K562 (cell line): ENCODE results near the gene UNC119. TPM values are rescaled to one million over a fixed set of nuclear protein-coding genes. Genes with fewer than 3 reads are reported as not detected.
A peak's percentile ranks its signal among the peaks of the same experiment; 100 is the strongest.

Source experiments
- ATAC-seq: fragments of 200-7000 bp; cut with Tn5 transposase; 3 replicates; pipeline ENCODE4 v1.9.1; 2020; ENCODE audit warnings: moderate library complexity
- BruUV-seq: library from RNA; stranded (reverse); fragments of 400-500 nt; replicated peaks from 2 replicates; lab custom pipeline; 2021; lab: Mats Ljungman, UMichigan
- CTCF ChIA-PET: fragments of 300-600 bp; formaldehyde crosslinking; extraction: SDS; loops from one replicate; lab custom pipeline; 2021; ENCODE audit warnings: low intra/inter-chr PET ratio; lab: Yijun Ruan, JAX
- POLR2A ChIA-PET: fragments of 300-600, 350-650 bp; sonication (Branson Sonifier 250); formaldehyde crosslinking; extraction: SDS; loops from one replicate; lab custom pipeline; 2021; ENCODE audit warnings: antibody characterized with exemption, inconsistent platforms; lab: Yijun Ruan, JAX
- DNase-seq, 4 experiments: peaks; one replicate each; pipeline versions ENCODE4 v3.0.0 to v3.0.0-alpha.2; 2011 to 2018; ENCODE audit warnings: low spot score in 3 of 4, mixed read lengths in 3 of 4; ENCODE audit errors: extremely low read depth in 1 of 4
- FAIRE-seq: peaks from 2 replicates; lab custom pipeline; 2011; peaks lifted over from hg19 to GRCh38; lab: Jason Lieb, UNC
- H2AFZ ChIP-seq: 2 replicates; pipeline ENCODE4 v1.6.0; 2011; ENCODE audit warnings: low read depth, low read length, control low read depth, inconsistent platforms
- H3K27ac ChIP-seq: fragments of 200-600 bp; 3 replicates; pipeline ENCODE4 v1.8.0; 2011; ENCODE audit warnings: low read depth, mild to moderate bottlenecking, control low read depth, inconsistent platforms, low read length, moderate library complexity, mixed read lengths; ENCODE audit errors: extremely low read depth
- H3K27me3 ChIP-seq, 2 experiments: fragments of 300-600 bp in 1 of 2; 2 replicates in 1 of 2; 3 replicates in 1 of 2; pipeline versions ENCODE4 v1.6.0 to v1.8.0; 2011; ENCODE audit warnings: inconsistent platforms in 2 of 2, low read length in 2 of 2, mild to moderate bottlenecking in 1 of 2, mixed read lengths in 1 of 2, moderate library complexity in 1 of 2; ENCODE audit not compliant: control insufficient read depth in 2 of 2, insufficient read depth in 2 of 2
- H3K36me3 ChIP-seq: fragments of 300-600 bp; 3 replicates; pipeline ENCODE4 v1.8.0; 2011; ENCODE audit warnings: mild to moderate bottlenecking, low read length, inconsistent platforms; ENCODE audit not compliant: control insufficient read depth, insufficient read depth
- H3K4me1 ChIP-seq, 2 experiments: fragments of 200-600 bp in 1 of 2; replicated peaks in 1 of 2; 2 replicates in 1 of 2; 3 replicates in 1 of 2; pipeline versions ENCODE4 v1.5.1 to v1.8.0; 2011; ENCODE audit warnings: inconsistent platforms in 2 of 2, low read length in 2 of 2, mild to moderate bottlenecking in 1 of 2, mixed read lengths in 1 of 2, moderate library complexity in 1 of 2; ENCODE audit not compliant: control insufficient read depth in 2 of 2, insufficient read depth in 2 of 2
- H3K4me2 ChIP-seq: 2 replicates; pipeline ENCODE4 v1.6.1; 2011; ENCODE audit warnings: low read length, control low read depth, inconsistent platforms, mixed read lengths; ENCODE audit not compliant: insufficient read depth
- H3K4me3 ChIP-seq: fragments of 200-600 bp; sonication (generic), shearing (Covaris generic); 2 replicates; pipeline ENCODE4 v1.5.1; 2016; ENCODE audit warnings: control low read depth, inconsistent platforms
- H3K79me2 ChIP-seq: fragments of 200-600 bp; 3 replicates; pipeline ENCODE4 v1.8.0; 2011; ENCODE audit warnings: low read length, inconsistent platforms; ENCODE audit not compliant: control insufficient read depth, insufficient read depth
- H3K9ac ChIP-seq, 2 experiments: 2 replicates each; pipeline versions ENCODE4 v1.6.0 to v1.6.1; 2011; ENCODE audit warnings: low read depth in 2 of 2, low read length in 2 of 2, control low read depth in 1 of 2, inconsistent platforms in 1 of 2, mild to moderate bottlenecking in 1 of 2, mixed read lengths in 1 of 2; ENCODE audit not compliant: insufficient read depth in 1 of 2
- H3K9me1 ChIP-seq: one replicate; pipeline ENCODE4 v1.6.0; 2011; ENCODE audit warnings: inconsistent platforms, mild to moderate bottlenecking, low read length, moderate library complexity; ENCODE audit not compliant: control insufficient read depth, insufficient read depth
- H3K9me3 ChIP-seq: replicated peaks from 2 replicates; pipeline ENCODE4 v1.5.1; 2011; ENCODE audit warnings: low read depth, low read length, inconsistent platforms; ENCODE audit not compliant: control insufficient read depth, insufficient read depth
- H4K20me1 ChIP-seq: replicated peaks from 2 replicates; pipeline ENCODE4 v1.6.1; 2011; ENCODE audit warnings: low read length, inconsistent platforms, mixed read lengths; ENCODE audit not compliant: control insufficient read depth, insufficient read depth
- CTCF ChIP-seq, 3 experiments: IDR thresholded peaks in 2 of 3; conservative IDR thresholded peaks in 1 of 3; 2 replicates each; pipeline ENCODE4 v1.5.1; 2011 to 2012; ENCODE audit warnings: low read length in 3 of 3, mild to moderate bottlenecking in 3 of 3, control low read depth in 2 of 3, improper control_type of control experiment in 1 of 3, inconsistent platforms in 1 of 3, low read depth in 1 of 3, mixed read lengths in 1 of 3, moderate library complexity in 1 of 3; ENCODE audit not compliant: insufficient read depth in 2 of 3
- CTCFL ChIP-seq: IDR thresholded peaks from 2 replicates; pipeline ENCODE4 v1.6.1; 2011; ENCODE audit warnings: borderline replicate concordance, low read depth, mild to moderate bottlenecking, moderate library complexity, low read length; ENCODE audit not compliant: insufficient read depth, poor library complexity, severe bottlenecking
- KLF10 ChIP-seq: fragments of 250-450 bp; sonication (Bioruptor Pico); IDR thresholded peaks from 2 replicates; pipeline ENCODE4 v1.6.1; 2021; ENCODE audit warnings: matching md5 sums
- MEIS2 ChIP-seq: fragments of 450-650 bp; IDR thresholded peaks from 2 replicates; pipeline ENCODE4 v1.6.1; 2014; ENCODE audit warnings: mild to moderate bottlenecking; ENCODE audit not compliant: partially characterized antibody
- MYNN ChIP-seq, 2 experiments: sonication (generic); formaldehyde crosslinking in 1 of 2; IDR thresholded peaks; 2 replicates each; pipeline versions ENCODE4 v1.5.0 to v1.6.1; 2016 to 2020; ENCODE audit warnings: antibody characterized with exemption in 1 of 2, missing genetic modification reagents in 1 of 2
- NCOR1 ChIP-seq: fragments of 450-650 bp; IDR thresholded peaks from 2 replicates; pipeline ENCODE4 v1.6.1; 2016; ENCODE audit warnings: mild to moderate bottlenecking, moderate library complexity
- NR2C2 ChIP-seq, 2 experiments: fragments of 200-800 bp in 1 of 2; sonication (Bioruptor generic) in 1 of 2; sonication (generic) in 1 of 2; formaldehyde crosslinking in 1 of 2; IDR thresholded peaks; 2 replicates each; pipeline versions ENCODE4 v1.6.1 to v1.8.0; 2016 to 2022; ENCODE audit warnings: mild to moderate bottlenecking in 1 of 2, missing compliant biosample characterization in 1 of 2, missing genetic modification characterization in 1 of 2, missing genetic modification reagents in 1 of 2
- SMC3 ChIP-seq: conservative IDR thresholded peaks from 2 replicates; pipeline ENCODE4 v1.6.1; 2011; ENCODE audit warnings: low read depth, low read length, improper control_type of control experiment; ENCODE audit not compliant: insufficient read depth
- SRF ChIP-seq, 2 experiments: fragments of 250-450, 450-650 bp in 1 of 2; sonication (Bioruptor Pico) in 1 of 2; sonication (generic) in 1 of 2; formaldehyde crosslinking; IDR thresholded peaks; 2 replicates each; pipeline versions ENCODE4 v1.5.0 to v1.5.1; 2020 to 2022; ENCODE audit warnings: mild to moderate bottlenecking in 1 of 2, missing genetic modification reagents in 1 of 2
- ZBTB2 ChIP-seq: fragments of 450-650 bp; IDR thresholded peaks from 2 replicates; pipeline ENCODE4 v1.6.1; 2016; ENCODE audit warnings: antibody characterized with exemption
- ZNF184 ChIP-seq: sonication (generic); formaldehyde crosslinking; IDR thresholded peaks from 2 replicates; pipeline ENCODE4 v1.5.0; 2020; ENCODE audit warnings: missing genetic modification reagents
- WGBS: fragments of 100-300 bp; shearing (Covaris generic); methylation state at CpG from one replicate; pipeline ENCODE4 v1.1.6; 2016; ENCODE audit warnings: low coverage, mixed read lengths; ENCODE audit not compliant: insufficient coverage; ENCODE audit errors: missing lambda C conversion rate; 5-methylcytosine and 5-hydroxymethylcytosine counted together
- in situ Hi-C: fragments of 300-500 bp; cut with MboI; formaldehyde crosslinking; loops from 4 replicates; pipeline ENCODE4 v1.15.0; 2018; ENCODE audit warnings: inconsistent platforms, mixed read lengths
- intact Hi-C: fragments of 100-400 bp; cut with micrococcal nuclease; formaldehyde crosslinking; loops from 2 replicates; pipeline ENCODE4 v1.14.2; 2022
- polyA plus RNA-seq, 8 experiments: library from polyadenylated mRNA; depleted of rRNA in 4 of 8; stranded (reverse) in 5 of 8; unstranded in 3 of 8; fragments of >200 nt; fragmentation: Nextera tagmentation in 2 of 8; fragmentation: Illumina TruSeq in 1 of 8; extraction: Ambion mirVana in 2 of 8; extraction: Trizol in 1 of 8; gene quantifications; 2 replicates each; pipeline versions ENCODE4 v1.2.1 to v1.2.3, GENCODE V29; 2011 to 2014; ENCODE audit warnings: inconsistent platforms in 1 of 8, missing spikeins in 1 of 8
- total RNA-seq, 7 experiments: library from RNA; depleted of rRNA in 6 of 7; stranded (reverse); fragments of >200 nt in 6 of 7; fragmentation: Illumina TruSeq in 2 of 7; extraction: Trizol in 2 of 7; gene quantifications; 2 replicates each; pipeline versions ENCODE4 v1.2.1 to v1.2.3, GENCODE V29; 2011 to 2021; ENCODE audit warnings: low replicate concordance in 1 of 7
- TF ChIP-seq, protein P1 (sequence below): fragments of 250-450 bp; sonication (Bioruptor Pico); IDR thresholded peaks from 2 replicates; pipeline ENCODE4 v1.5.1; 2021; ENCODE audit warnings: mild to moderate bottlenecking

UNC119 gene
- total and polyA plus RNA-seq, 9 of the 15 experiments (the other 6 are each of a cell fraction or from before 2014, with no cell fraction given): 0.37 to 47.7 (median 16.3) TPM

DNA sequence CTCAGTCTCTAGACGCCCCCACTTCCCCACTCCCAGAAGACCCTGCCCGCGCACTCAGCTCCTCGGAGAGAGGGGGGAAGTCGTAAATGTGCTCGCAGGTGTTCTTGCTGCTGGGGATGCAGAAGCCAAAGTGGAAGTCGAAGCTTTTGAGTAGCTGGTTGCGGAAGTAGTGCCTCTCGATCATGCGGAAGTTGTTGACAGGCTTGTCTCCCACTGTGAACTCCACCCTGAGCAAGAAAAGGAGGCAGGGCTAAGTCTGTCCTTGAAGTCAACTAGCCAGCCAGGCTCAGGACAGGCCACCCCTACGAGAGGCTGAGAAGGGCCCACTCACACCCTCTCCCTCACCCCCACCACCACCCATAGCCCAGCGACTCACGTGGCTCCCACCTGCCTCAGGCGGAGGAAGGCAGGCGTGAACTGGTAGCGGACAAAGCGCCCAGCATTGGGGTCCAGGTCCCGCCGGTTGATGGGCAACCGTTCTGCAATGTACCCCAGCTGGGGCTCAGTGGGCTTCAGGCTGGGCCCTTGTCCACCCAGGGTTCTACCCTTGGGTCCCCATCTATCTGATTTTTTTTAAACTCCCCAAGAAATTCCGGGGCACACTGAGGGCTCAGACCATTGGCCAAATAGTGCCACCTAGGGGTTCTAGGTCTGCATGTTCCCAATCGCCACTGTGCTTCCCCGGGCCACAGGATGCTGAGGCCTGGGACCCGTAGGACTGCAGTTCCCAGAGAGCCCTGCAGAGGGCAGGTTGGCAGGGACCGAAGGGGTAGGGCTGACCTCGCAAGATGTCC lies 4.6 kb downstream of the UNC119 start:
- Histone ChIP-seq H3K9me1 (peaks cover 4% of the 10 kb centered on the region), H3K9me3 (no peaks in the 10 kb centered on the region), H2AFZ (no peak overlapping the region), H3K27ac (no peak overlapping the region), H3K4me1 (peaks cover 6 to 16% of the 10 kb centered on the region in 2 experiments; a peak in 4 of 5 replicates), H3K27me3 (no peaks in the 10 kb centered on the region), H3K9ac (no peak overlapping the region), H3K79me2 (peaks cover 3% of the 10 kb centered on the region; the same call in 2 of the 3 replicates), H3K36me3 (peaks cover 5% of the 10 kb centered on the region; the same call in 1 of the 3 replicates), H3K4me3 (no peak overlapping the region), H4K20me1 (peaks cover 2% of the 10 kb centered on the region; the same call in 1 of the 2 replicates), H3K4me2 (no peak overlapping the region)
- DNase-seq (peak; percentile 58 to 76 (median 66)), ATAC-seq (peak; percentile 34), FAIRE-seq (peak; percentile 23)
- intact Hi-C loops (loop anchor here (5.0 kb wide), 1 partner anchor 36 kb away; no protein-coding TSS in a partner anchor), in situ Hi-C loops (no loop called here)
- ChIA-PET CTCF (no interaction called here), POLR2A (interaction anchor here (0.6 to 1.4 kb wide), 4 partner anchors 12 to 61 kb away, joined by 3 read pairs; no protein-coding TSS in a partner anchor)
- no TSS peak for BruUV-seq
- 67% methylated on average over 23 of the region's 26 CpGs for WGBS
- TF ChIP-seq KLF10 (CRISPR knock-in tag): no peak
- TF ChIP-seq NCOR1: no peak
- no peak for TF ChIP-seq ZNF184
- peak; percentile 81 to 89 (median 87) for TF ChIP-seq CTCF (IDR thresholded peaks at IDR 0.05 in 2 of 3, conservative IDR thresholded peaks at IDR 0.05 in 1 of 3; ENCODE audit: insufficient read depth in 2 of 3, low read depth in 1 of 3, low read length in 3 of 3)
- TF ChIP-seq MYNN (IDR thresholded peaks at IDR 0.05): peak; percentile 73; the same call in 1 of the 2 replicates
- TF ChIP-seq MYNN (CRISPR knock-in tag; IDR thresholded peaks at IDR 0.05): no peak
- TF ChIP-seq SMC3: 0 out of 2 replicates have a peak, but pooled peaks have one; percentile 17
- no peak for TF ChIP-seq NR2C2 (CRISPR knock-in tag; IDR thresholded peaks at IDR 0.05)
- TF ChIP-seq NR2C2 (tag; IDR thresholded peaks at IDR 0.05): no peak
- TF ChIP-seq, protein P1, sequence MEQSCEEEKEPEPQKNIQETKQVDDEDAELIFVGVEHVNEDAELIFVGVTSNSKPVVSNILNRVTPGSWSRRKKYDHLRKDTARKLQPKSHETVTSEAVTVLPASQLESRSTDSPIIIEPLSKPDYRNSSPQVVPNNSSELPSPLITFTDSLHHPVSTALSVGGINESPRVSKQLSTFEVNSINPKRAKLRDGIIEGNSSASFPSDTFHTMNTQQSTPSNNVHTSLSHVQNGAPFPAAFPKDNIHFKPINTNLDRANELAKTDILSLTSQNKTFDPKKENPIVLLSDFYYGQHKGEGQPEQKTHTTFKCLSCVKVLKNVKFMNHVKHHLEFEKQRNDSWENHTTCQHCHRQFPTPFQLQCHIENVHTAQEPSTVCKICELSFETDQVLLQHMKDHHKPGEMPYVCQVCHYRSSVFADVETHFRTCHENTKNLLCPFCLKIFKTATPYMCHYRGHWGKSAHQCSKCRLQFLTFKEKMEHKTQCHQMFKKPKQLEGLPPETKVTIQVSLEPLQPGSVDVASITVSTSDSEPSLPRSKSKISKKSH (CRISPR knock-in tag): no peak
- no peak for TF ChIP-seq ZBTB2
- TF ChIP-seq MEIS2: no peak
- no peak for TF ChIP-seq SRF (CRISPR knock-in tag; IDR thresholded peaks at IDR 0.05)
- TF ChIP-seq CTCFL: peak; percentile 39
